MM.1S (cell line): ENCODE data around the gene OR52J3.

Source experiments
- DNase-seq: peaks from one replicate; pipeline ENCODE4 v3.0.0-alpha.2; 2015
- H2AFZ ChIP-seq: fragments of 300-600 bp; sonication (generic); 2 replicates; pipeline ENCODE4 v1.6.0; 2016; ENCODE audit warnings: antibody characterized with exemption, low read length
- H3F3A ChIP-seq: fragments of 300-600 bp; sonication (generic); 2 replicates; pipeline ENCODE4 v1.6.1; 2016; ENCODE audit warnings: mild to moderate bottlenecking, antibody characterized with exemption, low read length, moderate library complexity, mixed read lengths; ENCODE audit not compliant: insufficient read depth
- H3K27ac ChIP-seq: fragments of 300-600 bp; sonication (generic); 2 replicates; pipeline ENCODE4 v1.5.1; 2016; ENCODE audit warnings: mild to moderate bottlenecking, low read length
- H3K27me3 ChIP-seq: fragments of 300-600 bp; sonication (generic); replicated peaks from 2 replicates; pipeline ENCODE4 v1.6.0; 2016; ENCODE audit warnings: low read length; ENCODE audit not compliant: insufficient read depth
- H3K36me3 ChIP-seq: fragments of 300-600 bp; sonication (generic); replicated peaks from 2 replicates; pipeline ENCODE4 v1.6.1; 2016; ENCODE audit warnings: mild to moderate bottlenecking, low read length, mixed read lengths; ENCODE audit not compliant: insufficient read depth
- H3K4me1 ChIP-seq: fragments of 300-600 bp; sonication (generic); 2 replicates; pipeline ENCODE4 v1.6.1; 2016; ENCODE audit warnings: low read length, mixed read lengths
- H3K4me2 ChIP-seq: fragments of 300-600 bp; sonication (generic); 2 replicates; pipeline ENCODE4 v1.6.0; 2016; ENCODE audit warnings: low read depth, low read length
- H3K4me3 ChIP-seq: fragments of 300-600 bp; sonication (generic); 2 replicates; pipeline ENCODE4 v1.5.1; 2016; ENCODE audit warnings: low read length, mixed read lengths
- H3K79me2 ChIP-seq: fragments of 300-600 bp; sonication (generic); 2 replicates; pipeline ENCODE4 v1.6.1; 2016; ENCODE audit warnings: mixed run types, low read length, mixed read lengths
- H3K9ac ChIP-seq: fragments of 300-600 bp; sonication (generic); 2 replicates; pipeline ENCODE4 v1.6.1; 2016; ENCODE audit warnings: low read length, mixed read lengths
- H3K9me2 ChIP-seq: fragments of 300-600 bp; sonication (generic); replicated peaks from 2 replicates; pipeline ENCODE4 v1.6.1; 2016; ENCODE audit warnings: mild to moderate bottlenecking, low read length, mixed read lengths; ENCODE audit not compliant: insufficient read depth
- H3K9me3 ChIP-seq: fragments of 300-600 bp; sonication (generic); replicated peaks from 2 replicates; pipeline ENCODE4 v1.6.1; 2016; ENCODE audit warnings: mild to moderate bottlenecking, low read length, mixed read lengths; ENCODE audit not compliant: insufficient read depth
- H4K20me1 ChIP-seq: fragments of 300-600 bp; sonication (generic); 2 replicates; pipeline ENCODE4 v1.6.1; 2016; ENCODE audit warnings: mild to moderate bottlenecking, low read length, moderate library complexity, mixed read lengths; ENCODE audit not compliant: insufficient read depth
- CTCF ChIP-seq: fragments of 300-600 bp; sonication (generic); IDR thresholded peaks from 2 replicates; pipeline ENCODE4 v1.5.1; 2016; ENCODE audit warnings: antibody characterized with exemption, low read length, mixed read lengths
- EZH2 ChIP-seq: fragments of 300-600 bp; sonication (generic); optimal IDR thresholded peaks from 2 replicates; pipeline ENCODE3; 2017; ENCODE audit warnings: low read depth, mild to moderate bottlenecking, antibody characterized with exemption, low read length, mixed read lengths
- EZH2phosphoT487 ChIP-seq: fragments of 300-600 bp; sonication (generic); IDR thresholded peaks from 2 replicates; pipeline ENCODE4 v1.6.1; 2018; ENCODE audit warnings: antibody characterized with exemption, low read length

Gene OR52J3

GRCh38 chr11:5096011-5096410 is 49.7 kb downstream of the OR52J3 start:
- Histone ChIP-seq H3K4me1 (no peaks in the 10 kb centered on the region), H3F3A (no peaks in the 10 kb centered on the region), H4K20me1 (no peaks in the 10 kb centered on the region), H3K4me3 (no peak overlapping the region), H3K9me2 (no peaks in the 10 kb centered on the region), H2AFZ (no peak overlapping the region), H3K36me3 (no peaks in the 10 kb centered on the region), H3K9ac (no peak overlapping the region), H3K9me3 (no peaks in the 10 kb centered on the region), H3K4me2 (no peak overlapping the region), H3K79me2 (no peaks in the 10 kb centered on the region), H3K27me3 (no peaks in the 10 kb centered on the region), H3K27ac (no peak overlapping the region)
- no peak for TF ChIP-seq EZH2
- TF ChIP-seq CTCF, result no peak
- TF ChIP-seq EZH2phosphoT487, result no peak
- DNase-seq, result no peak
